SK-N-SH treated with all-trans-retinoic acid at 6 μM for 48 hours (cell line): Measurements from ENCODE around the gene LRRC75A.
A peak's percentile ranks its signal among the peaks of the same experiment; 100 is the strongest.
"Not testable (repeated sequence)": the region's sequence is repeated elsewhere in the genome, so short reads cannot be mapped to it uniquely, and the experiment has no call there.

ENCODE experiments used
- ATAC-seq: fragments of 200-7000 bp; cut with Tn5 transposase; 3 replicates; pipeline ENCODE4 v1.9.1; 2020; ENCODE audit warnings: mild to moderate bottlenecking, moderate library complexity
- PPARA ChIP-seq: fragments of 250-450 bp; sonication (Bioruptor Pico); IDR thresholded peaks from 2 replicates; pipeline ENCODE4 v1.5.0; 2020; ENCODE audit warnings: mild to moderate bottlenecking, borderline replicate concordance
- TCF4 ChIP-seq: fragments of 250-450 bp; sonication (Bioruptor Pico); IDR thresholded peaks from 2 replicates; pipeline ENCODE4 v1.8.0; 2021; ENCODE audit warnings: mild to moderate bottlenecking, moderate library complexity, borderline replicate concordance

Gene LRRC75A

GRCh38 chr17:16398270-16399267 is 93.4 kb downstream of the LRRC75A start:
- TF ChIP-seq PPARA (CRISPR knock-in tag) (no peak), TCF4 (CRISPR knock-in tag) (peak; percentile 83; the same call in 1 of the 2 replicates)
- TF ChIP-seq, all 23 proteins: peak for 1
- ATAC-seq = peak; percentile 68

- ATAC-seq = peak; percentile 37
These were observed 95.3 kb downstream of the LRRC75A start for GRCh38 chr17:16396693-16397092.

DNA sequence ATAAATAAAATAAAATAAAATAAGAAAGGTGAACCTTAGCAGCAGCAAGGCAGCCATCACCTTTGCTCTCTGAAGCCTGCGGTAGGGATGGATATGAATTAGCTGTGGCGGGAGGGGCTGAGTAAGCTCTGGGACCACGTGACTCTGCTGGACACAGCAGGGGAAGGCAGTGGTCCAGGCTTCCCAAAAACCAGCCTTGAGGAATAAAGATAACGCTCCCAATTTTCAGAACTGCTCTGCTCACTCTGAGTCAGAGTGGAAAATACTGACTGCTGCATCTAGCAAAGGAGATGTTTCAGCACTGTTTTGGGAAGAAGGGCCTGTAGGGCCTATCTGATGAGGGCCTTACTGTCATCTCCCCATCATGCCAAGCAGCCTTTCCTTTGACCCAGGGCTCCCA is 96.1 kb downstream of the LRRC75A start:
- peak; percentile 40; the same call in 2 of the 3 replicates for ATAC-seq

GRCh38 chr17:16392491-16392890 is 99.5 kb downstream of the LRRC75A start:
- ATAC-seq = not testable (repeated sequence)
